ENCODE measurements around the gene RAB31.

DNA sequence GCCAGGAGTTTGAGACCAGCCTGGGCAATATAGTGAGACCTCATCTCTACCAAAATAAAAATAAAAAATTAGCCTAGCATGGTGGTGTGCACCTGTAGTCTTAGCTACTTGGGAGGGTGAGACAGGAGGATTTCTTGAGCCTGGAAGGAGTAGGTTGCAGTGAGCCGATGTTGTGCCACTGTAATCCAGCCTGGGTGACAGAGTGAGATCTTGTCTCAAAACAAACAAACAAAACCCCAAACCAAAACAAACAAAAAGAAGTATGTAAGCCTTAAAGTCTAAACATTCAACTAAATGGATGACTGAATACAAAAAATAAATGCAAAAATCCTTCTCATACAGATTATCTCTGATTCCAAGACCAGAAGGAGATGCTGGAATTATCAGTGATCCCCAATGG is 58.6 kb downstream of the RAB31 start:
- TF ChIP-seq, protein P1, sequence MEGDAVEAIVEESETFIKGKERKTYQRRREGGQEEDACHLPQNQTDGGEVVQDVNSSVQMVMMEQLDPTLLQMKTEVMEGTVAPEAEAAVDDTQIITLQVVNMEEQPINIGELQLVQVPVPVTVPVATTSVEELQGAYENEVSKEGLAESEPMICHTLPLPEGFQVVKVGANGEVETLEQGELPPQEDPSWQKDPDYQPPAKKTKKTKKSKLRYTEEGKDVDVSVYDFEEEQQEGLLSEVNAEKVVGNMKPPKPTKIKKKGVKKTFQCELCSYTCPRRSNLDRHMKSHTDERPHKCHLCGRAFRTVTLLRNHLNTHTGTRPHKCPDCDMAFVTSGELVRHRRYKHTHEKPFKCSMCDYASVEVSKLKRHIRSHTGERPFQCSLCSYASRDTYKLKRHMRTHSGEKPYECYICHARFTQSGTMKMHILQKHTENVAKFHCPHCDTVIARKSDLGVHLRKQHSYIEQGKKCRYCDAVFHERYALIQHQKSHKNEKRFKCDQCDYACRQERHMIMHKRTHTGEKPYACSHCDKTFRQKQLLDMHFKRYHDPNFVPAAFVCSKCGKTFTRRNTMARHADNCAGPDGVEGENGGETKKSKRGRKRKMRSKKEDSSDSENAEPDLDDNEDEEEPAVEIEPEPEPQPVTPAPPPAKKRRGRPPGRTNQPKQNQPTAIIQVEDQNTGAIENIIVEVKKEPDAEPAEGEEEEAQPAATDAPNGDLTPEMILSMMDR (IDR thresholded peaks at IDR 0.05; ENCODE audit: borderline replicate concordance, extremely low read depth, low read length, poor library complexity, severe bottlenecking), result no peak
- no peak for TF ChIP-seq EZH2 (IDR thresholded peaks at IDR 0.05; ENCODE audit: borderline replicate concordance, low read depth, low read length, severe bottlenecking)

All from DND-41 (cell line).